Activated CD8-positive, alpha-beta T cell treated with anti-CD3 and anti-CD28 coated beads for 36 hours (primary cell): Measurements from ENCODE around the gene CELSR1. TPM values are rescaled to one million over a fixed set of nuclear protein-coding genes. Genes with fewer than 3 reads are reported as not detected.

ENCODE experiments used
- ATAC-seq: fragments of 200-7000 bp; cut with Tn5 transposase; one replicate; pipeline ENCODE4 v1.10.0; 2021; ENCODE audit warnings: mild to moderate bottlenecking, moderate library complexity
- CTCF ChIA-PET: fragments of 350-600 bp; sonication (Branson Sonifier 250); formaldehyde crosslinking; loops from one replicate; lab custom pipeline; 2021; ENCODE audit warnings: antibody characterized with exemption; lab: Charles Lee
- POLR2A ChIA-PET: fragments of 350-600 bp; sonication (Branson Sonifier 250); formaldehyde crosslinking; loops from one replicate; lab custom pipeline; 2021; ENCODE audit warnings: antibody characterized with exemption; lab: Charles Lee
- DNase-seq: peaks from one replicate; pipeline ENCODE4 v3.0.0-alpha.2; 2020
- H3K27ac Mint-ChIP-seq: one replicate; pipeline ENCODE4 v1.8.0; 2021; ENCODE audit warnings: mild to moderate bottlenecking, mixed read lengths
- H3K27me3 Mint-ChIP-seq: one replicate; pipeline ENCODE4 v1.8.0; 2021; ENCODE audit warnings: mixed read lengths
- H3K36me3 Mint-ChIP-seq: one replicate; pipeline ENCODE4 v1.8.0; 2021; ENCODE audit warnings: low read depth, mixed read lengths
- H3K4me1 Mint-ChIP-seq: one replicate; pipeline ENCODE4 v1.8.0; 2021; ENCODE audit warnings: low read depth, mixed read lengths
- H3K4me3 Mint-ChIP-seq: one replicate; pipeline ENCODE4 v1.8.0; 2021; ENCODE audit warnings: mild to moderate bottlenecking, moderate library complexity, mixed read lengths
- H3K9me3 Mint-ChIP-seq: one replicate; pipeline ENCODE4 v1.8.0; 2021; ENCODE audit warnings: mixed read lengths
- CTCF ChIP-seq: fragments of 200-600 bp; IDR thresholded peaks from one replicate; pipeline ENCODE4 v1.8.0; 2022; ENCODE audit warnings: antibody characterized with exemption, mild to moderate bottlenecking
- intact Hi-C: fragments of 100-400 bp; cut with micrococcal nuclease; formaldehyde crosslinking; loops from one replicate; pipeline ENCODE4 v1.10.0; 2022
- total RNA-seq, 2 experiments: library from RNA; stranded (reverse); gene quantifications; one replicate each; pipeline ENCODE4 v1.2.3, GENCODE V29; 2021

Gene CELSR1
- total RNA-seq, 2 experiments from 2014 or later = 0.25 to 0.36 TPM

GRCh38 chr22:46415776-46416519 lies 121.5 kb downstream of the CELSR1 start:
- no peak for TF ChIP-seq CTCF
- DNase-seq (no peak), ATAC-seq (no peak)
- no peaks in the 10 kb centered on the region for H3K27me3 Mint-ChIP-seq
- intact Hi-C loops = no loop called here
- no peak overlapping the region for H3K4me3 Mint-ChIP-seq
- no peak overlapping the region for H3K27ac Mint-ChIP-seq
- no peaks in the 10 kb centered on the region for H3K4me1 Mint-ChIP-seq
- H3K36me3 Mint-ChIP-seq = no peaks in the 10 kb centered on the region
- H3K9me3 Mint-ChIP-seq = no peaks in the 10 kb centered on the region
- CTCF ChIA-PET = no interaction called here
- POLR2A ChIA-PET = no interaction called here

GRCh38 chr22:46414704-46415103 lies 122.7 kb downstream of the CELSR1 start:
- Mint-ChIP-seq H3K4me1 (no peaks in the 10 kb centered on the region), H3K36me3 (no peaks in the 10 kb centered on the region), H3K4me3 (no peak overlapping the region), H3K27ac (no peak overlapping the region), H3K9me3 (no peaks in the 10 kb centered on the region), H3K27me3 (no peaks in the 10 kb centered on the region)
- intact Hi-C loops = no loop called here
- ATAC-seq = no peak
- DNase-seq = no peak
- TF ChIP-seq CTCF = no peak
- ChIA-PET POLR2A (no interaction called here), CTCF (no interaction called here)

- intact Hi-C loops = no loop called here
- no peak for ATAC-seq
- Mint-ChIP-seq H3K27ac (no peak overlapping the region), H3K4me3 (no peak overlapping the region), H3K4me1 (no peaks in the 10 kb centered on the region), H3K9me3 (no peaks in the 10 kb centered on the region), H3K36me3 (no peaks in the 10 kb centered on the region), H3K27me3 (no peaks in the 10 kb centered on the region)
- no peak for DNase-seq
- CTCF ChIA-PET = interaction anchor here (0.6 kb wide), 1 partner anchor 128 kb away, joined by 3 read pairs; no protein-coding TSS in a partner anchor
- POLR2A ChIA-PET = no interaction called here
- TF ChIP-seq CTCF = no peak
These were observed 123.6 kb downstream of the CELSR1 start for GRCh38 chr22:46413725-46414379.

- Mint-ChIP-seq H3K27ac (no peak overlapping the region), H3K9me3 (no peaks in the 10 kb centered on the region)
These were observed 126.1 kb downstream of the CELSR1 start for GRCh38 chr22:46411347-46411746.

More at GRCh38 chr22:46411347-46411746, 126.1 kb downstream of the CELSR1 start:
- no peaks in the 10 kb centered on the region for H3K4me1 Mint-ChIP-seq
- intact Hi-C loops = no loop called here
- ATAC-seq (no peak), DNase-seq (no peak)
- H3K4me3 Mint-ChIP-seq = no peak overlapping the region
- CTCF ChIA-PET = no interaction called here
- H3K27me3 Mint-ChIP-seq = no peaks in the 10 kb centered on the region
- TF ChIP-seq CTCF = no peak
- POLR2A ChIA-PET = no interaction called here
- no peaks in the 10 kb centered on the region for H3K36me3 Mint-ChIP-seq
